CD8-positive, alpha-beta memory T cell (primary cell): ENCODE results near the gene CHCHD6. TPM values are rescaled to one million over a fixed set of nuclear protein-coding genes. Genes with fewer than 3 reads are reported as not detected.

Source experiments
- CTCF ChIA-PET: fragments of 350-600 bp; sonication (Branson Sonifier 250); formaldehyde crosslinking; loops from one replicate; lab custom pipeline; 2021; ENCODE audit warnings: antibody characterized with exemption; lab: Charles Lee
- POLR2A ChIA-PET: fragments of 350-600 bp; sonication (Branson Sonifier 250); formaldehyde crosslinking; loops from one replicate; lab custom pipeline; 2021; ENCODE audit warnings: antibody characterized with exemption; lab: Charles Lee
- DNase-seq, 5 donors: peaks; one replicate each; pipeline versions ENCODE4 v3.0.0 to v3.0.0-alpha.2; 2020 to 2022; ENCODE audit warnings: mixed read lengths in 1 of 5
- H3K27ac ChIP-seq: one replicate; pipeline ENCODE4 v1.7.0; 2013; ENCODE audit warnings: low read depth, mild to moderate bottlenecking, low read length, moderate library complexity
- H3K27me3 ChIP-seq: 2 replicates; pipeline ENCODE4 v1.7.0; 2013; ENCODE audit warnings: low read length, mild to moderate bottlenecking; ENCODE audit not compliant: insufficient read depth, poor library complexity, severe bottlenecking
- H3K36me3 ChIP-seq: 2 replicates; pipeline ENCODE4 v1.7.0; 2013; ENCODE audit warnings: mild to moderate bottlenecking, low read length, moderate library complexity; ENCODE audit not compliant: insufficient read depth
- H3K4me1 ChIP-seq: 2 replicates; pipeline ENCODE4 v1.7.0; 2013; ENCODE audit warnings: mild to moderate bottlenecking, low read length, moderate library complexity; ENCODE audit not compliant: insufficient read depth
- H3K4me3 ChIP-seq: 2 replicates; pipeline ENCODE4 v1.7.0; 2013; ENCODE audit warnings: mild to moderate bottlenecking, low read length
- H3K9me3 ChIP-seq: 2 replicates; pipeline ENCODE4 v1.7.0; 2013; ENCODE audit warnings: mild to moderate bottlenecking, low read length
- H3K27ac Mint-ChIP-seq, 8 donors: one replicate each; pipeline ENCODE4 v1.8.0; 2020 to 2021; ENCODE audit warnings: mixed read lengths in 8 of 8, mild to moderate bottlenecking in 6 of 8, inconsistent platforms in 3 of 8, moderate library complexity in 3 of 8
- H3K27me3 Mint-ChIP-seq, 2 donors: one replicate each; pipeline ENCODE4 v1.8.0; 2020 to 2021; ENCODE audit warnings: mixed read lengths in 2 of 2, mild to moderate bottlenecking in 1 of 2, moderate library complexity in 1 of 2
- H3K36me3 Mint-ChIP-seq, 3 donors: one replicate each; pipeline ENCODE4 v1.8.0; 2020 to 2021; ENCODE audit warnings: mixed read lengths in 3 of 3, inconsistent platforms in 1 of 3, mild to moderate bottlenecking in 1 of 3
- H3K4me1 Mint-ChIP-seq, 3 donors: one replicate each; pipeline ENCODE4 v1.8.0; 2020 to 2021; ENCODE audit warnings: mixed read lengths in 3 of 3, inconsistent platforms in 1 of 3, mild to moderate bottlenecking in 1 of 3
- H3K4me3 Mint-ChIP-seq, 7 donors: one replicate each; pipeline ENCODE4 v1.8.0; 2020 to 2021; ENCODE audit warnings: mixed read lengths in 7 of 7, mild to moderate bottlenecking in 6 of 7, moderate library complexity in 4 of 7, inconsistent platforms in 2 of 7
- H3K9me3 Mint-ChIP-seq, 5 donors: one replicate each; pipeline ENCODE4 v1.8.0; 2020 to 2022; ENCODE audit warnings: mixed read lengths in 5 of 5, mild to moderate bottlenecking in 3 of 5, moderate library complexity in 2 of 5, inconsistent platforms in 1 of 5
- polyA plus RNA-seq: library from polyadenylated mRNA; unstranded; fragments of 300-500 nt; fragmentation: Illumina TruSeq; gene quantifications from one replicate; pipeline ENCODE4 v1.2.3, GENCODE V29; 2021
- total RNA-seq, 2 experiments: library from RNA; stranded (reverse); gene quantifications; one replicate each; pipeline ENCODE4 v1.2.3, GENCODE V29; 2021

CHCHD6 gene
- 10 to 100 TPM; 15.0 to 16.7 TPM for total RNA-seq
- polyA plus RNA-seq = 12.0 TPM

DNA sequence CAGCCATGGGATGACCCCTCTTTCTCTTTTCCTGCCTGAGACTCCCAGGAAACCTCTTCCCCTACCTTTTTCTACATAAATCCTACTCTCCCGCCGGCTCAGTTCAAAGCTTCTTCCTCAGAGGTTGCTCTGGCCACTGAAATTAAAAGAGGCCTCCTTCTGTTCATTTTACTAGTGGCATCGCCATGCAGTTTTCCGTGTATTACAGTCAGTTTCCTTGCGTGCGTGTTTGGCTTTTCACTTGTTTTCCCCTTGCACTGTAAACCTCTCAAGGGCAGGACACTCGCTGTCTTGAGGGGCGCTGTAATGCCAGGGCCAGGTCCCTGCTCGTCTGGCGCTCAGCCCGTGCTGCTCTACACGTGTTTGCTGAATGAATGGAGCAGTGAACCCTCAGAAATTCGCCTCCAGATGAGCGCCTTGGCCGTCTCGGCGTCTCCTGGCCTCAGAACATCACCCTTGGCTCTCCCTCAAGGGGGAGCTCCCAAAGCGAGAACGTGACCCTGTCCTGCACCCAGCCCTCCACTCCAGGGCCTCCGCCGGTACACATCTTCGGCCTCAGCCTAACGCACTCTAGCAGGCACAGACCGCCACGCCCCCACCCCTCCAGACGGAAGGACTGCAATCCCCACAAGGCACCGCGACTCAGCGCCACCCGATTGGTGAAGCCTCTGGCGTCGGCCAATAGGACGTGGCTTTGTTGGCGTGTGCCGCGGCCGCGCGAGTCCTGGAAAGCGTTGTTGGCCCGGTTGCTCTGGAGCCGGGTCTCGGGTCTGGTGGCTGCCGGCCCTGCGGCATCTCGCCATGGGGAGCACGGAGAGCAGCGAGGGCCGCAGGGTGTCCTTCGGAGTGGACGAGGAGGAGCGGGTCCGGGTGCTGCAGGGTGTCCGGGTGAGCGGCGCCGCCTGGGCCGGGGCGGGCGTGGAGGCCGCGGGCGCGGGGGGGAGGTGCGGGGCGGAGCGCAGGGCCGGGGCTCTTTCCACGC is at the start of gene CHCHD6:
TSS of gene CHCHD6 (plus strand) at position 729 of the 982 bp plus-strand sequence. CDS start at position 802, 73 bp downstream.
- peak; percentile 92 to 97 (median 95) for DNase-seq
- peak within 1 kb of the TSS; percentile 15 for H3K27ac ChIP-seq
- no peaks in the 10 kb centered on the region for H3K36me3 ChIP-seq
- Mint-ChIP-seq H3K9me3 (no peaks in the 10 kb centered on the region), H3K4me1 (peaks cover 17 to 20% (median 19%) of the 10 kb centered on the region in 3 donors), H3K36me3 (peaks cover 0 to 8% (median 3%) of the 10 kb centered on the region in 3 donors), H3K27me3 (peaks cover 4 to 22% of the 10 kb centered on the region in 2 donors), H3K27ac (peak within 1 kb of the TSS; percentile 47 to 98 (median 86)), H3K4me3 (peak within 1 kb of the TSS; percentile 82 to 98 (median 96))
- H3K9me3 ChIP-seq = no peaks in the 10 kb centered on the region
- POLR2A ChIA-PET = interaction anchor here (1.0 kb wide), 1 partner anchor 49 kb away, joined by 3 read pairs; the partner anchor contains the start of gene TXNRD3
- H3K27me3 ChIP-seq = no peaks in the 10 kb centered on the region
- peak within 1 kb of the TSS; percentile 74 for H3K4me3 ChIP-seq
- CTCF ChIA-PET = interaction anchor here (1.6 to 1.7 kb wide), 2 partner anchors 10 to 279 kb away, joined by 3 to 9 read pairs; partner anchors contain the start of gene PLXNA1
- H3K4me1 ChIP-seq = peaks cover 14% of the 10 kb centered on the region

DNA sequence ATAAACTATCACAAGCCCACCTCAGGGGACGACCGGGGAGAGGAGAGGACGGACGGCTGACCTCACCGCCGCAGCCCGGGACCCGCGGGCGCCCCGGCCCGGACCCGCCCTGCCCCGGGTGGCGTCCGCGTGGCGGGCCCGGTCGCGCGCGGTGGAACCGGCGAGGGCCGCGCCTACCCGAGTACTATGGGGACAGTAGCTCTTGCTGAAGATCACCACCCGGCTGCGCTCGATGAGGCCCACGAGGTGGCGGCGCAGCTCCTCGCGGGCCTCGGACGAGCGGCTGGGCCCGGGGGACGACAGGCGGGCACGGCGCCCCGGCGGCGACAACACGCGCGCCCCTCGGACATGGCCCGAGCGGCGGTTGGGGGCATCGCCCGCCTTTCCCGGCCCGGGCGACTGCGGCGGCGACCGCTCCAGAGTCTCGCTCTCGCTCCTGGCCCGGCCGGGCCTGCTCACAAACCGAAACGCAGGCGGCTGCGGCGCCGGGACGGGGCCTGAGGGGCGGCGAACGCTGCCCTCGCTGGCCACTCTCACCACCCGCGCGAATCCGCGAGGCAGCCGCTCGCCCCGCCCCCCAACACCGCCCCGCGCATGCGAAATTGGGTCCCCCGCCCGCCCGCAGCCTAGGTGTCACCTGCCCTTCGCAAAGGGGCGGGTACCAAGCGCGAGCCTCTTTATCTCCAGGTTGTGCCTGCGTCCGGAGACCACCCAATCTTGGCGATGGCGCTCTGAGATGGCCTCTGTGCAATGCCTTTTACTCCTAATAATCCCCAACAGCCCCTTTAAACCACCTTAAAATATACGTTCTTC is 49.3 kb upstream of the CHCHD6 start, which contains the start of gene TXNRD3:
TSS of gene TXNRD3 (minus strand) at position 554 of the 813 bp plus-strand sequence.
- peak within 1 kb of the TSS; percentile 79 to 91 (median 84) for H3K4me3 Mint-ChIP-seq
- POLR2A ChIA-PET = interaction anchor here (0.9 kb wide), 1 partner anchor 50 kb away, joined by 3 read pairs; the partner anchor contains the start of gene CHCHD6
- H3K27ac Mint-ChIP-seq = peak within 1 kb of the TSS in 3 of 8 donors; percentile 54 to 77 (median 76)
- CTCF ChIA-PET = no interaction called here
- H3K4me1 ChIP-seq = peaks cover 3% of the 10 kb centered on the region
- peak within 1 kb of the TSS; percentile 56 for H3K4me3 ChIP-seq
- no peaks in the 10 kb centered on the region for H3K36me3 ChIP-seq
- no peaks in the 10 kb centered on the region for H3K9me3 ChIP-seq
- H3K27me3 ChIP-seq = no peaks in the 10 kb centered on the region
- peaks cover 0 to 2% (median 0%) of the 10 kb centered on the region in 3 donors for H3K36me3 Mint-ChIP-seq
- DNase-seq = peak; percentile 35 to 74 (median 39)
- H3K27me3 Mint-ChIP-seq = peaks cover 23 to 59% of the 10 kb centered on the region in 2 donors
- no peaks in the 10 kb centered on the region for H3K9me3 Mint-ChIP-seq
- no peak within 1 kb of the TSS for H3K27ac ChIP-seq
- H3K4me1 Mint-ChIP-seq = peaks cover 4 to 11% (median 6%) of the 10 kb centered on the region in 3 donors

GRCh38 chr3:126655887-126656286 is 48.2 kb upstream of the CHCHD6 start:
- Mint-ChIP-seq H3K4me1 (peaks cover 4 to 11% (median 6%) of the 10 kb centered on the region in 3 donors), H3K27ac (no peak overlapping the region), H3K36me3 (peaks cover 0 to 2% (median 0%) of the 10 kb centered on the region in 3 donors), H3K9me3 (no peaks in the 10 kb centered on the region), H3K4me3 (peak overlapping the region in 6 of 7 donors; percentile 22 to 85 (median 81)), H3K27me3 (peaks cover 23 to 59% of the 10 kb centered on the region in 2 donors)
- H3K27me3 ChIP-seq = no peaks in the 10 kb centered on the region
- no peak for DNase-seq
- H3K4me1 ChIP-seq = peaks cover 3% of the 10 kb centered on the region
- no peak overlapping the region for H3K4me3 ChIP-seq
- H3K36me3 ChIP-seq = no peaks in the 10 kb centered on the region
- H3K9me3 ChIP-seq = no peaks in the 10 kb centered on the region
- CTCF ChIA-PET = no interaction called here
- no peak overlapping the region for H3K27ac ChIP-seq
- POLR2A ChIA-PET = no interaction called here

- Histone ChIP-seq H3K9me3 (no peaks in the 10 kb centered on the region), H3K36me3 (no peaks in the 10 kb centered on the region), H3K27ac (no peak overlapping the region), H3K27me3 (no peaks in the 10 kb centered on the region), H3K4me1 (peaks cover 3% of the 10 kb centered on the region), H3K4me3 (no peak overlapping the region)
- CTCF ChIA-PET = no interaction called here
- DNase-seq = no peak
- H3K36me3 Mint-ChIP-seq = peaks cover 0 to 2% (median 0%) of the 10 kb centered on the region in 3 donors
- no peaks in the 10 kb centered on the region for H3K9me3 Mint-ChIP-seq
- POLR2A ChIA-PET = no interaction called here
- H3K4me1 Mint-ChIP-seq = peaks cover 4 to 11% (median 6%) of the 10 kb centered on the region in 3 donors
- no peak overlapping the region for H3K4me3 Mint-ChIP-seq
- peak overlapping the region in 1 of 8 donors; percentile 54 for H3K27ac Mint-ChIP-seq
- H3K27me3 Mint-ChIP-seq = peaks cover 24 to 58% of the 10 kb centered on the region in 2 donors
Measured at GRCh38 chr3:126656371-126657134, 47.5 kb upstream of the CHCHD6 start.

DNA sequence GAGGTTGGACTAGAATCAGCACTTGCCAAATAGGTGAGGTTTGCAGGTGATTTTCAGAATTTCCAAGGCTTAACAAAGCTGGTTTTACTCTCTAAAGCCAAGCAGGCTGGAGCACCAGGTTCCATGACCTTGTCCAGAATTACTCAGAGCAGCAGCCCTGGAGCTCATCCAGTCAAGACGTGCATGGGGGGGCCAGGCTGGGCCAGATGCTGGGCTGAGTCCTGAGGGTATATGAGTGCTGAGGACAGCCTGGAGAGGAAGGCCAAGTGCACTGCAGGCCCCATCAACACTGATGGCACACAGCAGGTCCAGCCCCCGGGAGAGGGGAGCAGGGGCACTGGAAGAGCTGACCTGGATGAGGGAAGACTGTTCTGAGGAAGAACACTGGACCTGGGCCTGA is 46.1 kb upstream of the CHCHD6 start:
- ChIA-PET POLR2A (no interaction called here), CTCF (no interaction called here)
- H3K27ac Mint-ChIP-seq = no peak overlapping the region
- peaks cover 18 to 55% of the 10 kb centered on the region in 2 donors for H3K27me3 Mint-ChIP-seq
- peaks cover 4 to 11% (median 6%) of the 10 kb centered on the region in 3 donors for H3K4me1 Mint-ChIP-seq
- Histone ChIP-seq H3K36me3 (no peaks in the 10 kb centered on the region), H3K9me3 (no peaks in the 10 kb centered on the region), H3K4me1 (peaks cover 3% of the 10 kb centered on the region), H3K4me3 (no peak overlapping the region), H3K27ac (no peak overlapping the region), H3K27me3 (no peaks in the 10 kb centered on the region)
- no peak for DNase-seq
- peaks cover 0 to 2% (median 0%) of the 10 kb centered on the region in 3 donors for H3K36me3 Mint-ChIP-seq
- H3K9me3 Mint-ChIP-seq = no peaks in the 10 kb centered on the region
- H3K4me3 Mint-ChIP-seq = no peak overlapping the region

DNA sequence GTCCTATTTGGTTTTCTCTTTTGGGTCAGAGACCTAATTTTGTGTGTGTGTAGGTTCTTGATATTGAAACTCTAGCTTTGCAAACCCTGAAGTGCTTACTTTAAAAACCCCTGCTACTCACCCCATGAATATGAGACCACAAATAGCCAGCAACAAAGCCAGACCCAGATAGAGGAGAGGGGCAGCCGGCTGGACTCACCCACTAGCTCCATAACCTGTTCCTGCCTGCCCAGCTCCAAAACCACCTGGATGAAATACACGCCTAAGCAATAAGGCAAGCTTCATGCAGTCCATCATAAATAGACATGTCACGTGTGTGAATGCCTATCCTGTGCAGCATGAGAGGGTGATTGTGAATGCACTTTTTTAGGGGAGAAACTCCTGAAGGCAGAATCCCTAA is 45.5 kb upstream of the CHCHD6 start:
- H3K36me3 ChIP-seq = no peaks in the 10 kb centered on the region
- no peaks in the 10 kb centered on the region for H3K9me3 Mint-ChIP-seq
- no peak overlapping the region for H3K4me3 ChIP-seq
- no peaks in the 10 kb centered on the region for H3K27me3 ChIP-seq
- no peak overlapping the region for H3K27ac Mint-ChIP-seq
- H3K4me3 Mint-ChIP-seq = no peak overlapping the region
- peaks cover 4 to 11% (median 6%) of the 10 kb centered on the region in 3 donors for H3K4me1 Mint-ChIP-seq
- ChIA-PET POLR2A (no interaction called here), CTCF (interaction anchor here (1.1 kb wide), 1 partner anchor 18 kb away, joined by 3 read pairs; no protein-coding TSS in a partner anchor)
- H3K9me3 ChIP-seq = no peaks in the 10 kb centered on the region
- no peak for DNase-seq
- peaks cover 3% of the 10 kb centered on the region for H3K4me1 ChIP-seq
- H3K36me3 Mint-ChIP-seq = peaks cover 0 to 2% (median 0%) of the 10 kb centered on the region in 3 donors
- H3K27me3 Mint-ChIP-seq = peaks cover 17 to 50% of the 10 kb centered on the region in 2 donors
- H3K27ac ChIP-seq = no peak overlapping the region
